Measurements from ENCODE around the gene CYTIP.

Gene CYTIP

DNA sequence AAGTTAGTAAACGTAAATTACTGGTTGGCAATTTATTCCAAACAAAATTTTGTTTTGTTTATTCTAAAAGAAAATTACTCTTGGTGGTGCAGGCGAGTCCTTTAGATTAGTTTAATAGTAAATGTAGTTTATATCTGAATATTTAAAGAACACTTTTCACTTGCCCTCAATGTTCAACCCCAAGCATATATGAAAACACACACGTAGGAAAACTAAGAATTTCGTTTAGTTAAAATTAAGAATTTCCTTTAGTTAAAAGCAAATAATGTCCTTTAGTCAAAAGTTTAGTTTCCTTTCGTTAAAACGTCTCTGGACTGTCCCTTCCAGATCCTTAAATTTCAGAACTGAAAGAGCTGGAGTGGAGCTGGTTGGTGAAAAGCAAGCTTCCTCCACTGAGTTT, 19.1 kb upstream of the CYTIP start:
- DNase-seq (ENCODE audit: low read depth), result no peak

DNA sequence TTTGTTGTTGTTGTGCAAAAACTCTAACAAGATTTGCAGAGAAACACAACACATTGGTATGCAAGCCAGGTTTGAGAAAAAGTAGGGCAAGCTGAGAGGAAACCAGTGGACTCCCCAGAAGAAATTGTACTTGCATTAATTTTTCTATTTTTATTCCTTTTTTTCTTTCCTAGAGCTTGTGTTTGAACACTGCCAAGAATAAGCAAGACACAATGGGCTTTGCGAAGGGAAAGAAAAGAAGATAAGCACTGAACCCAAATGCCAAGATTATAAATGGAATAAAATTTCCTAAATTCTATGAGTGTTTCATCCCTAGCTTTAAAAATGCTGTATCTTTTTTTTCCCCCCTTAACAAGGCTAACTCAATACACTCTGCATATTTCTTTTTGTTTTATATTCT, 17.0 kb upstream of the CYTIP start:
- DNase-seq (ENCODE audit: low read depth), result no peak

DNA sequence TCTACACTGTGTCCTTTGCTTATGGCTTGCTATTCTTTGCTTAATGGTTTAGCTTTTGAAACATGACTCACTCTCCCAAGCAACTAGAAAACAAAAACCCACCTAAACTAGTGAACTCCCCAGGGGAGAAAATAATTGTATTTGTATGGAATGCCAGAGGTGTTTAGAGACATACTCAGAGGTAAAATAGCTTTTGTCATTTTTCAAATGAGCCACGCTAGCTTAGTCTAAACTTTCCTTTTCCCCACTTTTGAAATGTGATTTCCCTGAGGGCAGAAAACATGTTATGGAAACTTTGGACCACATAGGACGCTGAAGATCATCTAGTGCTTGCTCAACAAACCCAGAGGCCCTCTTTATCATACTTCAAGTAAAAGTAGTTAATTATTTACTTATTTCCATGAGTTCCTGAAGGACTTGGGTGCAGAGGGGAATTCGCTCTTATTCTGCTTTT, 16.5 kb upstream of the CYTIP start:
- no peak for DNase-seq (ENCODE audit: low read depth)

DNA sequence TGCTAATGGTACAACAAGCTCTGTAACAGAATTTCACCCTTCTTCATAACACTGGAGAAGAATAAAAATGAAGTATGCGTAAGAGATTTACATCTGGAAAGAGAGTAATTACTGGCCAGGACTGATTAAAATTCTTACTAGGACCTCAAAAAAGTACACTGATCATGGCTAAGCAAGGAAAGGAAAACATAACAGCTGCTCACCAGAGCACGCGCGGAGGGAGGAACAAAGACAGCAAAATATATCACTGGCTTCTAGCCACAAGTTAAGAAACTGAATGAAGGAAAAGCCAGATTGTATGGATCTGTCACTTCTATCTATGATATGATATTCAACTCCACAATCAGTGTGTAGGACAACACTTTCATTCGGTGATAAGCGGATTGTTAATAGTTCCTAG, 15.6 kb upstream of the CYTIP start:
- no peak for DNase-seq (ENCODE audit: low read depth)

DNA sequence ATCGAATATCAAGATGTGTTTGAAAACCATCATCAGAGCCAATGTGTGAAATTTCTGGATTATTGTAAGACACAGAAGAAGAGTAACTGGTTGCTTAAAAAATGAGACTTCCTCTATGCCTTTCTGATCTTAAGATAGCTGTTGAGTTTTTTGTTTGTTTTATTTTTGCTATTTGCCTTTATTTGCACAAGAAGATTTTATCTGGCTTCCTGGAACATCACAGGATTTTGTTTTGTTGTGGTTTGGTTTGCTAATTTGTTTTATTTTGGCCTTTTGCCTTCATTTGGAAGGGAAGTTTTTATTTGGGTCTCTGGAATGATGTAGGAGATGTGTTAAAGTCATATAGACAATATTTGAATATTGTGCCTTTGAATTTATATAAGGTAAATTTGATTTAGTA, 3.9 kb upstream of the CYTIP start:
- DNase-seq (ENCODE audit: low read depth), result no peak

DNA sequence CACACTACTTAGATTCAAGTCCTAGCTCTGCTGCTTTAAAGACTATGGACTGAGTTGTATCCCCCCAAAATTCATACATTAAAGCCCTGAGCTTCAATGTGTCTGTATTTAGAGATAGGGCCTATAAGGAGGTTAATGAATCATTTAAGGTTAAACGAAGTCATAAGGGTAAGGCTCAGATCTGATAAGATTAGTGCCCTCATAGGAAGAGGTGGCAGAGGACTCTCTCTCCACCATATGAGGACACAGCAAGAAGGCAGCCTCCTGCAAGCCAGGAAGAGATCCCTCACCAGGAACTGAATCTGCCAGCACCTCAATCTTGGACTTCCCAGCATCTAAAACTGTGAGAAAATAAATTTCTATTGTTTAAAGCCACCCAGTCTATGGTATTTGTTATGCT, 3.1 kb upstream of the CYTIP start:
- no peak for DNase-seq (ENCODE audit: low read depth)

DNA sequence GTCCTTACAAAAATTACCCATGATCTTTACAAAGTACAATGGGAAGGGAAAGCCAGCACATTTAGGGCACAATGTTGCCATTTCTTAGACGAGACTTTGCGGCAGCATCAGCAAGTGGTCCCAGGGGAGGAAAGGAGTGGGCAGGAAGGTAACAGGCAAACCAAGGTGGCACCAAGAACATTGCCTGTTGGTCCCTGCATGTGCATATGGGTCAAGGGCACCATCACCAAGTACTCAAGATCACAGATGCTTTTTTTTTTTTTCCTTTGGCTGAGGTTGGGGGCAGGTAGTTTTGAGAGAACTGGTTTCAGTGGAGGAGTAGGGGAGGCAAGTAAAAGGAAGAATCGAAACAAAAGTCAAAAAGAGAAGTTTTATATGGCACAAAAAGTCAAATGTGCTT, 752 bp upstream of the CYTIP start:
- DNase-seq (ENCODE audit: low read depth), result no peak

DNA sequence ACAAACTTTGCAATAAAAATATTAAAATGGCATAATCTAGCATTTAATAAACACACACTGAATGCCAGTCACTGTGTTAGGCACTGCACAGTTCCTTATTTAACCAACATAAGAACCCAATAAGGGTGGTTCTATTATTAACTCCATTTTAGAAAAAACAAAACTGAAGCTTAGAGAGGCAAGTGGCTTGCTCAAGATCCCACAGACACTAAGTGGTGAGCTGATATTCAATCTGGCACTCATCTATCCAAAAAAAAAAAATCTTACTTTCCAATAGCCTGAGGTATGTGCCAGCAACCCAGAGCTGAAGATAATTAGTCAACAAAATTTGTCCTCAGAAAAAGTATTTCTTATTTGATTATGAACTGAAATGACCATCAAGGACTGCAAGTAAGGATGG, 799 bp downstream of the CYTIP start:
- DNase-seq (ENCODE audit: low read depth), result no peak

DNA sequence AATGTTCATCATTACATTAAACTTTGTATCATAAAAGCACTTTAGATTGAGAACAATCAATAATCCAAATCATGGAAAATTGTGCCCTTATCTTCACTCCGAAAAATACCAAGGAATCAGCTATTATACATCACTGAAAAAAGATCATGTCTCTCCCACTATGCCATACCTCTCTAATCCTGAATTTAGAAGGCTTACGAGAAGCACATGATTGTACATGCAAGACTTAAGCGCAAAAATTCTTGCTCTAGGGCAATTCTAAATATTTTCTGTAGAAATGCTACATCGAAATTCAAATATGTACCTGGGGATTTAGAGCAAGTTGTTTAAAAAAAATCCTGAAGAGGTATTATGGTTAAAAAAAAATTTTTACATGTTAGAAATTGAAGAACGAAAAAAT, 1.3 kb downstream of the CYTIP start:
- no peak for DNase-seq (ENCODE audit: low read depth)

DNA sequence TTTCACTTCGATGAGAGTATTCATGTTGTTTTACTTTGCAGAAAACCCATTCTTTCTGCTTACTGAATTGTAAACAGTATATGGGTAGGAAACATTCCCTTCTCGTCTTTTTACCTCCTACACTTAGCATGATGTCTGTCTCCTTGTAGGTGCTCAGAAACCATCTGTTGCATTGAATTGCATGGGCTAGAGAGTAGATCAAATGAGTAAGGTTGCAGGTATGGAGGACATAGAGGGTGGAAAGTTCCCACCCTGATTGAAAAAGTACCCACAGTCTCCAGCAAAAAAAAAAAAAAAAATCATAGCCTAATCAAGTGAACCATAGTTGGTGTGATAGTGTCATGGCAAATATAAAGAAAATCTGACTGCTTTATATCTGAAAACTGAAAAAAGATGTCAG, 1.7 kb downstream of the CYTIP start:
- no peak for DNase-seq (ENCODE audit: low read depth)

DNA sequence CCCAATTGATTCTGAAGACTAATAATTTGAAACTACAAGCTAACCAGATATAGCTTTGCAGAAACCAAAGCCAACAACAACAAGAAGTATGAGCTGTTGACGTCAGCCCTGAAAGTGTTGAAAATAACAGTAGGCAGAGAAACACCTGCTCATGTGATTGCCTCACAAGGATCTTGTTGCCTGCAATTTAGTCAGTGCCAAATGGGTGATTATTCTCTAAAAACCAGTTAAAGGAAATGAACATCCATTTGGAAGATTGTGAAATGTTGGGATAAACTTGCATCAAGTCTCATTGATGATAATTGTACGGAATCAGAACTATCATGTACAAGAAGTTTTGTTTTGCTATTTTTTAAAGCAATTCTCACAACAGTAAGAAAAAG, 2.8 kb downstream of the CYTIP start:
- peak; percentile 4 for DNase-seq (ENCODE audit: low read depth)

DNA sequence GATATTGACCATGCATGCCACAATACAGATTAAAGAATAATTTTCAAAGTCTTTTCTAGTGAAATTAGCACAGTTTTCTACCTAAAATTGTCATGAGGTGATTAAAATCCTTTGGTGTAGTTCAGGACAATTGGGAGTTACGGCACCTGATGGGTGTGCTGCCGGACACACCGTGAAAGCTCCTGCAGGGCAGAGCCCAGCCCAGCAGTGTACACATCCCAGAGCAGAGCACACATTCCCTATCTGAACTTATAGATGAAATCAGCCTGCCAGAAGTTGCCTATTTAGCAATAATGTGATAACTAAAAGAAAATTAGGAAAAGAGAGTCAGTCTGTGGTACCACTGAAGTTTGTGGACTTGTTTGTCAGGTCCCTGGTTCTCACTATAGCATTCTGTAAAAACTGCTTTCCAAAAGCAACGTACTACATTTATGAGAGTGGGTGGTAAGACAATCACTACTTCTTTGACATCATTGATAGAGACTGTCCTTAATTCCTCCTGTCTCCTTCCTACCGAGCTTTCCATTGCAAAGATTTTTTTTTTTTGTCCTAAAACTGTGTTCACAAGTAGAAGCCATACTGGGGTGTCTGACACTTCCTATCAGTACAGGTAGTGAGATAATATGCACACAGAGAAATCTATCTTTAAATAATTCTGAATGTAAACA, 3.4 kb downstream of the CYTIP start:
- no peak for DNase-seq (ENCODE audit: low read depth)

DNA sequence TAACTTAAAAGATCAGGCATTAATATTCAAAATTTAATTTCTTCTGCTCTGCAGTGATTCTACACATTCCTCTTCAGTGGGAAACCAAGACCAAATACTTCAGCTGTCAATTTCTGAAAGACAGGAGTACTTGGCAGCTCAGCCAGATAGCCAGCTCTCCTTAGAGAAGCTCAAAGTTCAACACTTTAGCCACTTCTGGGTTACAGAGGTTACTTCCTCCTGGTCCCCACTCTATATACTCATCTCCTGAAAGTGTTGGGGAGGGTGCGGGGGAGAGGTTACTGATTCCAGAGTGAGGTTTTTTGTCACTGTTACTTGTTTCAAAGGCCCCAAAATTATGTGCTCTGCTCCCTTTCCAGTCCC, 4.1 kb downstream of the CYTIP start:
- DNase-seq (ENCODE audit: low read depth), result no peak

DNA sequence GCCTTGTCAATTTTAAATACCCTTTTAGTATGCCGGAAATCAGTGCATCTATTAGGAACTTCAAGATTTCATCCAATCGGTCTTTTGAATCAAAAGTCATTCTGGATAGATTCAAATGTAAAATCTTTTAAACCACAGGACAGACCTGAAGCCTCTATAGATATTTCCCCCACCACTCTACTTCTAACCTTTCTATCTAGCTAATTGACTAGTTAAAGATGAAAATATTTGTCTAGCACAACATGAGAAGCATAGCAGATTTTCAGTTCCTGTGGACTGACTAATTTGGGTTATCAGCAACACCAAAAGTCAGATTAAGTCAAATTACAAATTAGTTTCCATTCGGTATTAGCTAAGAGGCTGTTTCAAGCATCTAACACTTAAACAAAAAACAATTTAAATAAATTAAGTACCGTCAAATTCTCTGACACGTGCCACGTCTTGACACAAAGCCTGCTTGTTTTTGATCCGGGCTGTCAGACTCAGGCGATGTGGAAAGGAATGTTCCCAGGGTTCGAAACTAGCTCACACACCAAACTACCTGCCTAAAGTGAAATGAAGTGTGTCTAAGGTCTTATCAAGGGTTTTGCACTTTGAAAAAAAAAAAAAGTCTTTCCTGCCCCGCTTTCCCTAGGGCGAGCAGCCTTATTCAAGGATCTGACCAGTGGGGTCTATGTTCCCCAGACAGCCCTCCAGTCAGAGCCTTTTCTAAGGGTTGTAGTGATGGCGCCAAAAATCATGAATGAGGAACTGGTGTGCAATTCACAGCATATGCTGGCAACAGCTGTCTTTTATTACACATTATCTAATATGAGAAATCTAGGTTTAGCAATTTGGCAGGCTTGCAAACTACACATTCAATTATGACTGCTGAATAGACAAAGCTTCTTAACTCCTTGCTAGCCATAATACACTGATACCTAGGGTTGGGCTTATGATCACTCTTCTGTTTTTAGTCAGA, 4.7 kb downstream of the CYTIP start:
- peak; percentile 34 for DNase-seq (ENCODE audit: low read depth)

DNA sequence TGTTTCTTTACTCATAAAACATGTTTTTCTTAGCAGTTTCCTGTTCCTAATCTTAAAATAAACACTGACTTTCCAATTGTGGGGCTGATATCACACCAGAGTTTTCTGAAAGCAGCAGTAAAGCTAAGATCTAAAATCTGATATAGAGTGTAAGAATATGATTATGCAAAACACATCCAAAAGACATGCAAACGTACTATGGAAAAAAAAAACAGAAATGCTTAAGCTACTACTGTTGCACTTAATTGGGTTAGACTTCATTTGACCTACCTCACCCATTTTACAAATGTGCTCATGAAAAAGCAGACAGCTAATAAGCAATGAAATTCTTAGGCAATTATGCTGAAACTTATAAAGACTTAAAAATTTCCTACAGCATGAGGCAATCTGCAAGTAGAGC, 10.5 kb downstream of the CYTIP start:
- no peak for DNase-seq (ENCODE audit: low read depth)

DNA sequence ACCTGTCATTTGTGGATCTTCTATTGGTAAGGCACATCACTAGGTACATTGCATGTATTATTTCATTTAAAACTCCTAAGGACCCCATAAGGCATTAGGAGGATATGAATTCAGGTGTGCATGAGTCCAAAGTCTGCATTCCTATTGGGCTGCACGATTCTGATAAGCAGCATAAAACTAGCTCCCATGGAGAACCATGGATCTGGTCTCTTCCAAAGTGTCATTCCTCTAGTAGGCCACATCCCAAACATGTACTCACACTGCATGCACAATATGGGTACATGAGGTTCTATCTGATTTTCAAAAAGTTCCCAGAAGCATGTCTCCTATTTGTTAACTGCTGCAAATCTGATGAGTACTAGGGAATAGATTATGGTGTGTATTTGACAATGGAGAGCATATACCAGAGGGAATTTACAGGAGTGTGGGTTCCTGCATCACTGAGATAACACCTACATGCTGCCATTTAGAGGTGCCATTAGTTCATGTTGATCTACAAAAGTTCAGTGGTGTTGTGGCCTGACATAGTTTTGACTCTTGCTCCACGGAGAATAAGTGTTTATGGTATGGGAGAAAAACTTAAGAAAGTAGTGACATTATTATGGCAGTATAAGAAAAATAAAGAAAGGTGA, 11.3 kb downstream of the CYTIP start:
- no peak for DNase-seq (ENCODE audit: low read depth)

DNA sequence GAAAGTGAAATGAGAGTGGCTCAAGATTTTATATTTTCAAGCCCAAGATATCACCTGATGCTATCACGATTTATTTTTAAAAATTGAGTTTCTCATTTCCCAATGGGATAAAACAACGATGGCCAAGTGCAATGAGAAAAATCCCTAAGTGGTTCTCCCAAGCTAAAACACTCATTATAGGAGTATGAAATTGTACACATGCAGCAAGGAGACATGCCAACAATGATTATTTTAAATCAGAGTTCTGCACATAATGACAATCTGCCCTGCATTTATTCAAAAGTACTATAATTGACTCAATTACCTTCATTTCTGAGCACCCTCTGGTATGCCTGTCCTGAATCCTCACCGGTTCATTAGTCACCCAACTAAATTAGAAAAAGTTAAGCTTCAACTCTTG, 12.7 kb downstream of the CYTIP start:
- no peak for DNase-seq (ENCODE audit: low read depth)

DNA sequence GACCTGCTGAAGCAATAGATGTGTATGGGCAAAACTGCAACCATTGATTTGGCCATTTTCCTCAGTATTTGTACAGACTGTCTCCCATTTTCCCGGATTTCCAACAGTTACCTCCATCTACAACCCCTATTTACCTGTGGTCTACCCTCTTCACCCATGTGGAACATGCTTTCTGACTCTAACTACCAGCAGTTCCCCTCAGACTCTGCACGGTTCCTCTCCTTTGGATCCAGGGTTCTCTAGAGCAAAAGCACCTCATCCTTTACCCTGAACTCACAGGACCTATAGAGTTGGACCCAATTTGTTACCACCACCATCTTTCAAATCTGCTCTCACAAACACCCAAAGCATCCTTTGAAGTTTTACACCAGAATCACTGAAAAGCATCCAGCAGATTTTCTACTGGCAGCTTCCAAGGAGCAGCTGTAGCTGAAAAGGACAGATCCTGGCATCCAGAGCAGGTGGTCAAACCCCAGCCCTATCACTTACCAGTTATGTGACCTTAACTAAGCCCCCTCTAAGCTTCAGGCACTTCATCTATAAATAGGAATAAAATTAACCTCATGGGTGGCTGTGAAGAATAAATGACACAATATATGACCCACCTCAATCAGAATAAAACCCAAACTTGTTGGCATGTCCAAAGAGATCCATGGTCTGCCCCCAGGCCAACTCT, 15.3 kb downstream of the CYTIP start:
- no peak for DNase-seq (ENCODE audit: low read depth)

DNA sequence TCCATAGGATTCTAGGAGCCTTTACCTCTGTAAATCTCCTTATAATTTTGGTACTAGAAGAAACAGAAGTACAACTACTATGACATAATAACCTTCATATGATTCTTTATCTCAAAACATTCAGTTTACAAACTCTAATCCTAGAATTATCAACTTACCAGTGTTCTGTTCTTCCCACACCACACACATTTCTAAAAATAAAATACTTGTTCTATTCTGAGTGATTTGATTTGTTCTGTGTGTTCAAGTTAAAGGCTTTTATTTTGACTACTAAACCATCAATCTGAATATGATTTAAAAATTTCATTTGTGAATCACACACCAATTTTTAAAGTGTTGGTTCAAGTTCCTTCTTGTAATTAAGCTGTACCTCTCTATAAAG, 16.0 kb downstream of the CYTIP start:
- no peak for DNase-seq (ENCODE audit: low read depth)

DNA sequence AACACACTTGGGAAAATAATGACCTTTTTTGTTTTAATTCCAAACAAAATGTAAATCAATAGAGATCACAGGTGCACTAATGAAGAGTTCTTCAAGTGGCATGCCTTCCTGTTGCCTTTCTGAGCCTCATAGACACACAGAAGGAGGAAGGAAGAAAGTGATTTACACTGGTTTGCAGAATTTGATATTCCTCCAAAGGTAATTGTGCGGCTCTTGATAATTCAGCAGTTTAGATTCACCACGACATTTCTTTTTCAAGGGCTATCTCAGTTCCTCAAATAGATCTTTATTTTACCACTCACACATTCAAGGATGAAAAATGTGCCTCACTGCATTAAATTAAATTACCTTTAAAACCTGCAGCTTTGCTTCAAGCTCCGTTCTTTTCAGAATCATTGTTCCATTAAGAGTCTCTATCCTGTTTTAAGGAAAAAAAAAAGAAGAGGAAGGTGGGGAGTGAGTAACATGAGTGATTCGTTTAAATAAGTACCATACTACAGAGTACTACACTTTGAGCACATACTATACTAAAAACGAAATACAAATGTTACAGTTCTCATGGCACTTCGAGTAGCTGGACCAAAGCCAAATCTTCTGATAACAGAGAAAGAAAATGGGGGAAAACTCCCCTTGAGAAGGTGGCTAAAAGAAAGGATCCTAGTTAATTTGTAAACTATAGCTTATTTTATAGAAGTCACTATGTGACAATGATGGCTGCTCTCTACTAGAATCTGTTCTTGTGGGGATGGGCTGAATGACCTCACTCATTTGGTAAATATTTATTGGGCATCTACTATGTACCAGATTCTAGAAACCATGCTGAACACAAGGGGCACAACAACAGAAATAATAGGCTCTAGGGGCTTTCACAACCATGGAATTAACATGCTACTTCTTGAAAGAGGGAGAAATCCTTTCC, 16.6 kb downstream of the CYTIP start:
- DNase-seq (ENCODE audit: low read depth), result no peak

DNA sequence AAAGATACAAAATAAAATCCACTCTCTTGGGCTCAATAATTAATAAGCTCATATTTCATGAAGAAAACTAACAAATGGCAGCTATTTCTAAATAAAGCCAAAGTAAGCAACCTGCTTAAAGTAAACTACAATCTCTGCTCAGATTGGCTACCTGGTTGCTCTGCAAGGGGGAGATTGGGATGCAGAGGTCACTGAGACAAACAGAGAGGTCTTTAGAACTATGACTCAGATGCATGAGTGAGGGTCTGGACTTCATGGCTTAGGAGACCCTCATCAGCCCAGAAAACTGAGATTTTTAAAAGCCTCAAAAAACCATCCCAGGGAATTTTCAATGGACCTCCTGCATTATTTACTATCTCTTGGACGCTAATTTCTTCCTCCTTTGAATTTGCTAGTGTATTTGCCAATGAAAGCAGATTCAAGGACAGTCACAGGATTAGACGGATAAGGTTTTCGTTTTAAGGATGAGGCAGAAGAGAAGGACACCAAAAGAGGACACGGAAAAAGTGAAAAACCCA, 17.4 kb downstream of the CYTIP start:
- DNase-seq (ENCODE audit: low read depth), result no peak
